Measurements from ENCODE around the gene METTL9.
"Not testable (repeated sequence)": the region's sequence is repeated elsewhere in the genome, so short reads cannot be mapped to it uniquely, and the experiment has no call there.

Gene METTL9

GRCh38 chr16:21554795-21555585, 44.4 kb upstream of the METTL9 start:
- Histone ChIP-seq H3K27ac (ENCODE audit: poor library complexity, severe bottlenecking) (no peak overlapping the region), H3K27me3 (ENCODE audit: insufficient read depth, poor library complexity, severe bottlenecking) (no peaks in the 10 kb centered on the region), H3K4me3 (ENCODE audit: severe bottlenecking) (no peak overlapping the region), H3K9me3 (ENCODE audit: severe bottlenecking) (no peaks in the 10 kb centered on the region), H3K36me3 (ENCODE audit: low read depth) (no peaks in the 10 kb centered on the region), H3K4me1 (ENCODE audit: insufficient read depth, poor library complexity, severe bottlenecking) (no peaks in the 10 kb centered on the region)
- DNase-seq (ENCODE audit: low spot score) (peak; percentile 83), ATAC-seq (ENCODE audit: low read depth) (peak; percentile 90)
- TF ChIP-seq CTCF (IDR thresholded peaks at IDR 0.05; ENCODE audit: poor library complexity, severe bottlenecking): peak; percentile 98

GRCh38 chr16:21555621-21556020, 43.8 kb upstream of the METTL9 start:
- not testable (repeated sequence) for H3K27me3 ChIP-seq (ENCODE audit: insufficient read depth, poor library complexity, severe bottlenecking); H3K36me3 ChIP-seq (ENCODE audit: low read depth); H3K27ac ChIP-seq (ENCODE audit: poor library complexity, severe bottlenecking); DNase-seq (ENCODE audit: low spot score); H3K4me1 ChIP-seq (ENCODE audit: insufficient read depth, poor library complexity, severe bottlenecking); ATAC-seq (ENCODE audit: low read depth); H3K4me3 ChIP-seq (ENCODE audit: severe bottlenecking); H3K9me3 ChIP-seq (ENCODE audit: severe bottlenecking)

- DNase-seq (ENCODE audit: low spot score); H3K27me3 ChIP-seq (ENCODE audit: insufficient read depth, poor library complexity, severe bottlenecking); H3K4me1 ChIP-seq (ENCODE audit: insufficient read depth, poor library complexity, severe bottlenecking); ATAC-seq (ENCODE audit: low read depth); H3K27ac ChIP-seq (ENCODE audit: poor library complexity, severe bottlenecking); H3K4me3 ChIP-seq (ENCODE audit: severe bottlenecking); H3K36me3 ChIP-seq (ENCODE audit: low read depth); H3K9me3 ChIP-seq (ENCODE audit: severe bottlenecking): not testable (repeated sequence)
Observed at GRCh38 chr16:21556026-21556595, 43.3 kb upstream of the METTL9 start.

- H3K4me3 ChIP-seq (ENCODE audit: severe bottlenecking); H3K27ac ChIP-seq (ENCODE audit: poor library complexity, severe bottlenecking); ATAC-seq (ENCODE audit: low read depth); H3K9me3 ChIP-seq (ENCODE audit: severe bottlenecking); H3K36me3 ChIP-seq (ENCODE audit: low read depth); H3K4me1 ChIP-seq (ENCODE audit: insufficient read depth, poor library complexity, severe bottlenecking); H3K27me3 ChIP-seq (ENCODE audit: insufficient read depth, poor library complexity, severe bottlenecking): not testable (repeated sequence)
- peak; percentile 48 for DNase-seq (ENCODE audit: low spot score)
Observed at GRCh38 chr16:21556651-21557241, 42.6 kb upstream of the METTL9 start.

GRCh38 chr16:21560462-21560861, 38.9 kb upstream of the METTL9 start:
- TF ChIP-seq CTCF (IDR thresholded peaks at IDR 0.05; ENCODE audit: poor library complexity, severe bottlenecking): no peak
- Histone ChIP-seq H3K9me3 (ENCODE audit: severe bottlenecking) (no peaks in the 10 kb centered on the region), H3K4me1 (ENCODE audit: insufficient read depth, poor library complexity, severe bottlenecking) (no peaks in the 10 kb centered on the region), H3K4me3 (ENCODE audit: severe bottlenecking) (no peak overlapping the region), H3K27me3 (ENCODE audit: insufficient read depth, poor library complexity, severe bottlenecking) (no peaks in the 10 kb centered on the region), H3K27ac (ENCODE audit: poor library complexity, severe bottlenecking) (no peak overlapping the region), H3K36me3 (ENCODE audit: low read depth) (no peaks in the 10 kb centered on the region)
- DNase-seq (ENCODE audit: low spot score): no peak
- no peak for ATAC-seq (ENCODE audit: low read depth)

- Histone ChIP-seq H3K27me3 (ENCODE audit: insufficient read depth, poor library complexity, severe bottlenecking) (no peaks in the 10 kb centered on the region), H3K27ac (ENCODE audit: poor library complexity, severe bottlenecking) (no peak overlapping the region), H3K4me3 (ENCODE audit: severe bottlenecking) (no peak overlapping the region), H3K4me1 (ENCODE audit: insufficient read depth, poor library complexity, severe bottlenecking) (peaks cover 3% of the 10 kb centered on the region), H3K9me3 (ENCODE audit: severe bottlenecking) (no peaks in the 10 kb centered on the region), H3K36me3 (ENCODE audit: low read depth) (no peaks in the 10 kb centered on the region)
- DNase-seq (ENCODE audit: low spot score) (peak; percentile 19), ATAC-seq (ENCODE audit: low read depth) (no peak)
- no peak for TF ChIP-seq CTCF (IDR thresholded peaks at IDR 0.05; ENCODE audit: poor library complexity, severe bottlenecking)
Observed at GRCh38 chr16:21563676-21564075, 35.7 kb upstream of the METTL9 start.

GRCh38 chr16:21564367-21564766, 35.0 kb upstream of the METTL9 start:
- not testable (repeated sequence) for H3K9me3 ChIP-seq (ENCODE audit: severe bottlenecking); DNase-seq (ENCODE audit: low spot score)

More at GRCh38 chr16:21564367-21564766, 35.0 kb upstream of the METTL9 start:
- H3K4me1 ChIP-seq (ENCODE audit: insufficient read depth, poor library complexity, severe bottlenecking); ATAC-seq (ENCODE audit: low read depth); H3K27me3 ChIP-seq (ENCODE audit: insufficient read depth, poor library complexity, severe bottlenecking); H3K36me3 ChIP-seq (ENCODE audit: low read depth); H3K4me3 ChIP-seq (ENCODE audit: severe bottlenecking); H3K27ac ChIP-seq (ENCODE audit: poor library complexity, severe bottlenecking): not testable (repeated sequence)

Data from RWPE2 (cell line).